Dedifferentiated amniotic fluid mesenchymal stem cell (primary cell): ENCODE data around the gene IPO11.

ENCODE experiments used
- DNase-seq: peaks from one replicate; pipeline ENCODE4 v3.0.0-alpha.2; 2016; ENCODE audit errors: extremely low spot score

IPO11 gene

GRCh38 chr5:62412549-62413329 lies at the start of gene IPO11:
Gene IPO11 (plus strand): TSS chr5:62412763. CDS start chr5:62437280, 24,517 bp downstream.
- peak; percentile 99 for DNase-seq

- no peak for DNase-seq
Observed at GRCh38 chr5:62369039-62369438, 43.5 kb upstream of the IPO11 start.

DNA sequence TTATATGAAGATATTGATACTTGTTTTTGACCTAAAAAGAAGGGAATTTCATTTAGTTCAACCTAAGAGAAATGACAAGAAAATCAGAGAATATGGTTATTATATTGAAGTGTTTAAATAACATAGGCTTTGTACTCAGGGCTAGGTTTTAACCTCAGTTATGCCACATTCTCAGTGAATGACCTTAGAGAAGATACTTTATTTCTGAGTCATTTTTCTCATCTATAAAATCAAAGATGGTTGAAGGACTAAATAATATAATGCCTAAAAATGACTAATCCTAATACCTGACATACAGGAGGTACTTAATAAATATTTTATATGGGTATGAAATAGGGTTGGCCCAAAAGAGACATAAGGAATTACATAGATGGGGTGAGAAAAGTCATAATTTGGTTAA lies 41.2 kb upstream of the IPO11 start:
- DNase-seq = no peak

DNA sequence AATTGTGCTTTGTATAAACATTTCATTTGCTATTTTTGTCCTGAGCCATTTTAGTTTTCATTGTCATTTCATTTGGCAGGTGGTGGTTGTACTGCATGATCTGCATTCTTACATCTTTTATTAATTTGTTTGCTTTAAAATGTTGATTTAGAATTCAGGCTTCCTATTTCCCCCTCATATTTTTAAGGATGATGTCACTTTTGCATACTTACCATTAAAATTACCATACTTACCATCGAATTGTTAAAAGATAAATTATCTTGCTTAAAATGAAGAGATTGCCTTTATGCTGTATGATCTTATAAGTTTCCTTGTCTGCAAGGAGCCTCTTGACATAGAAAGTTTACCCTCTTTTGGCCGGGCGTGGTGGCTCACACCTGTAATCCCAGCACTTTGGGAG lies 40.0 kb upstream of the IPO11 start:
- no peak for DNase-seq

GRCh38 chr5:62373382-62373781 lies 39.2 kb upstream of the IPO11 start:
- DNase-seq = no peak

GRCh38 chr5:62374090-62374489 lies 38.5 kb upstream of the IPO11 start:
- DNase-seq = no peak

DNA sequence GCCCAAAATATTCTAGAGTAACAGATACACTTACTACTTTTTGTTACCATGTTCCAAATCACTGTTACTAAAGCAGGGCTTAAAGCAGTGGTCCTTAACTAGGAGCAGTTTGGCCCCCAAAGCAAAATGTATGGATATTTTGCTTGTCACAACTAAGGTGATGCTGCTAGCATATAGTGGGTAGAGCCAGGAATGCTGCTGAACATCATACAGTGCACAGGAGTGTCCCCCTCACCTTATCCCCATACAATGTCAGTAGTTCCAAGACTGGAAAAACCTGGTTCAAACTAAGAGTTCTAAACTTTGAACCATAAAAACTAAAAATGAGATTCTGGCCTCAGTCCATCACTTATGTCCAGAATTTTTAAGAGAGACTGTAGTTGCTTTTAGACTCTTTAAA lies 36.9 kb upstream of the IPO11 start:
- DNase-seq = no peak

- no peak for DNase-seq
Observed at GRCh38 chr5:62376064-62376463, 36.5 kb upstream of the IPO11 start.

DNA sequence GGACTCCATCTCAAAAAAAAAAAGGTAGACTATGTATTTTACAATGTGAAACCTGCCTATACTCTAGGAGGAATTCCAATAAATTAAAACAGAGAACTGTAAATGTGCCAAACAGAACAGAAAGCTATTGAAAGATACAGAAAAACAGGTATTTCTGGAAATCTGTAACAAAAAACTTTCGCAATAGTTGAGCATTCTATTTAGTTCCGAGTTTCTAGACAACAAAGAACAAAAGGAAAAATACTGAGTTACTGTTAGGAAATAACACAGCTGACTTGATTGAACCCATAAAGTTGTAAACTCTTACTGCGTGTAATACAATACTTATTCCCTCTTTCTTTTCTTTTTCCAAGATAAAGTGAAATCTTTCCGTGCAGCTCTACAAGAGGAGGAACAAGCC lies 27.4 kb upstream of the IPO11 start:
- DNase-seq = no peak

GRCh38 chr5:62385816-62386400 lies 26.7 kb upstream of the IPO11 start:
- DNase-seq = no peak

GRCh38 chr5:62386824-62387223 lies 25.7 kb upstream of the IPO11 start:
- DNase-seq = no peak

DNA sequence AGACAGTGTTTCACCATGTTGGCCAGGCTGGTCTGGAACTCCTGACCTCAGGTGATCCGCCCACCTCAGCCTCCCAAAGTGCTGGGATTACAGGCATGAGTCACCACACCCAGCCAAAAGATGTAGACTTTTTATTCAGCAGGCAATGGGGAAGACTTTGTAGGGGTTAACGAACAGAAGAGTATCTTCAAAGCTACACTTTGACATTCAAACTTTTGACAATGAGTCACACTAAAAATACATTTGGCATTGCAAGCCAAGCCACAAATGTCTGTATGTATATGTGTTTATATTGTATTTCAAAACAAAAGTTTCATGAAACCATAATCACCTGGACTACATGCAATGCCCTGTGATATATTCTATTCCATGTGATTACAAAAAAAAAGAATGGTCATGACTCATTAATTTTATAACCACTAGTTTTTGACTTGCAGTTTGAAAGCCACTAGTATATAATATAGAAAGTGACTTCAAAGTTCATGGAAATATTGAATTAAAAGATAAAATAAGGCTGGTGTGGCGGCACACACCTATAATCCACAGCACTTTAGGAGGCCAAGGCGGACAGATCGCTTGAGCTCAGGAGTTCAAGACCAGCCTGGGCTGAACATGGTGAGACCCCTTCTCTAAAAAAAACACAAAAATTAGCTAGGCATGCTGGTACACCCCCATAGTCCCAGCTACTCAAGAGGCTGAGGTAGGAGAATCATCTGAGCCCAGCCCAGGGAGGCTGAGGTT lies 17.2 kb upstream of the IPO11 start:
- DNase-seq = no peak

- DNase-seq = peak; percentile 99
Observed at GRCh38 chr5:62403411-62404250, 8.9 kb upstream of the IPO11 start, which contains the start of gene DIMT1. Gene DIMT1 (minus strand): TSS chr5:62403905. CDS start chr5:62403772, 133 bp downstream.

DNA sequence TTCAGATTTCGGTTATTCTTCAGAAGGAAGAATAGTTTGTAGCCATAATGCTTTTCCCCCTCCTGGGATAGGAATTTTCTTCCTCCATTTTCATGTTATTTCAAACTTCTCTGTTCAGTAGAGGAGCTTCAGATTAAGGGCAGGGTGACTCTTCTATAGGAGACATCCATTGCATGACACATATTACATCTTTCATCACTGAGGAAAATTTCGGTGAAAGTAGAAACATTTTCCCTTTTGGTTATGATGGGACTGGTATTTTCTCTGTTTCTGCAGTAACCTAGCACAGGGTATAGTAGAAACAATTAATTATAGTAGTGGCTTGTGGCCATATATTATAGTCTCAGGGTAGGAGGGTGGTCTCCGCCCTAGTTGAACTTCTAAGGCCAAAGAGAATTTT lies 1.1 kb downstream of the IPO11 start:
- no peak for DNase-seq

GRCh38 chr5:62418462-62419076 lies 6.0 kb downstream of the IPO11 start:
- DNase-seq = no peak

DNA sequence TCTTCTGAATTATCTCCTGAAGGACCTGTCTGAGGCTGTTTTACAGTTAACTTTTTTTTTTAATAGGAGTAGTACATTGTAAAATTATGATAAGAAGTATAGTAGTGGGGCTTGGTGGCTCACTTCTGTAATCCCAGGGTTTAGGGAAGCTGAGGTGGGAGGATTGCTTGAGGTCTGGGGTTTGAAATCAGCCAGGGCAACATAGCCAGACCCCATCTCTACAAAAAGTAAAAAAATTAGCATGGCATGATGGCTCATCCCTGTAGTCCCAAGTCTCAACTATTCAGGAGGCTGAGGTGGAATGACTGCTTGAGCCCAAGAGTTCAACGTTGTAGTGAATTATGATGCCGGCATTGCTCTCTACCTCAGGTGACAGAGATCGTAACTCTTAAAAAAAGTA lies 7.0 kb downstream of the IPO11 start:
- no peak for DNase-seq

- no peak for DNase-seq
Observed at GRCh38 chr5:62421414-62421813, 8.9 kb downstream of the IPO11 start.

DNA sequence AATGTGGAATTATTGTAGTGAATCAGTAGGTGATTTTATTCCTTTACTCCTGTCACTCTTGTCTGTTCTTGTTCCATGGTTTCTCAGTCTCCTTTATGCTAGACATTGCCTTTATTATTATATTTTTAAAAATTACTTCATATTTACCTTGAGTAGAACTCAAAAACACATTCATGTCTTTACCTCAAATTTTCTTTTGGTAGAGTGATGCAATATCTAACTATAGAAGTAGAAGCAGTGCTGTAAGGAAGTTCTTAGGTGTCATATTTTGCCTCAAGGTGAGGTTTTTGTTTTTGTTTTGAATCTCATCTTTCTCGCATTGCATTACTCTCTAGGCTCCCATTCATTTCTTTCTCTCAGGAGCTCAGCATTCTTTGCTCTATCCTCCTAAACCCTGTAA lies 12.2 kb downstream of the IPO11 start:
- no peak for DNase-seq

DNA sequence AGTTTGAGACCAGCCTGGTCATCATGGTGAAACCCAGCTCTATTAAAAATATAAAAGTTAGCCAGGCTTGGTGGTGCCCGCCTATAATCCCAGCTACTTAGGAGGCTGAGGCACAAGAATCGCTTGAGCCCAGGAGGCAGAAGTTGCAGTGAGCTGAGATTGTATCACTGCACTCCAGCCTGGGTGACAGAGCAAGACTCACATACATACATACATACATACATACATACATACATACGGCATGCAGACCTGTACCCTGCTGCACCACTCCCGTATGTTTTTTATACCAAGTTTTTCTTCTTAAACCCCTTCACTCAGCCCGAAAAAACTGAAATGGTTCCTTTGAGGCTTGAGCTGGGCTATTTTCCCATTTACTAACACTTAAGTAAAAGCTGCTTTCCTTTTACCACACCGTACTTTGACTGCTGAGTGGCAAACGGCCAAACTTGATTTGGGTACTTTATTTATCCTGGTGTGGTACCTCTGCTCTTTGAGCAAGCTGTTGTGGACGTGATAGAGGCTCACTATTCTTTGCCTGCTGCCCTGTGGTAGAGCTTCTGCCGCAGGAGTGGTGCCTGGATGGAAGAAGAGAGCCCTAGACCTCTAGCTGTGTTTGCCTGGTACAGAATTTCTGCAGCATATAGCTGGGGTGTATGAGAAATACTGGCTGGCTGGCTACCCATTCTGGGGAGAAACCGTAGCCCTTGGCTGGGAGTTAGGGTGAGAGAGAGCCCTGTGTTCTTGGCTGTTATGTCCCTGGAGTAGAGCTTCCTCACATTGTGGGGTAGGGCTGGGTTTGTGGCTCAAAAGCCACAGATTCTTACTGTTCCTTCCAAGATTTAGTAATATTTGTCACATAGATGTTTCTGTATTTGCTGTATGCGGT lies 19.4 kb downstream of the IPO11 start:
- DNase-seq = no peak

- no peak for DNase-seq
Observed at GRCh38 chr5:62432621-62433064, 20.1 kb downstream of the IPO11 start.
